Body of pancreas (tissue), 4 donors: Measurements from ENCODE around the gene CPNE5.

ENCODE experiments used
- CTCF ChIP-seq, 7 experiments: fragments of 450-650 bp in 4 of 7; fragments of 200-600 bp in 3 of 7; sonication (generic) in 3 of 7; IDR thresholded peaks; one replicate each; pipeline ENCODE4 v1.5.1; 2016 to 2019; ENCODE audit warnings: antibody characterized with exemption in 7 of 7
- POLR2A ChIP-seq, 3 donors: fragments of 450-650 bp; IDR thresholded peaks; one replicate each; pipeline ENCODE4 v1.6.1; 2016; ENCODE audit warnings: antibody characterized with exemption in 3 of 3, mild to moderate bottlenecking in 2 of 3

GRCh38 chr6:36862848-36863382, 23.7 kb upstream of the CPNE5 start:
- TF ChIP-seq CTCF (IDR thresholded peaks at IDR 0.05) (no peak), POLR2A (IDR thresholded peaks at IDR 0.05) (no peak)
